Bronchial epithelial cell (primary cell): Measurements from ENCODE around the gene ARRDC2. TPM values are rescaled to one million over a fixed set of nuclear protein-coding genes. Genes with fewer than 3 reads are reported as not detected.

Source experiments
- total RNA-seq: library from RNA; depleted of rRNA; stranded (reverse); fragments of >200 nt; gene quantifications from 2 replicates; pipeline ENCODE4 v1.2.1, GENCODE V29; 2014

ARRDC2 gene
- total RNA-seq, 1 donor from 2014 or later = 6.1 TPM

Other genes with a start within 250 kb of the ARRDC2 start
- 11.6 and 27.4 TPM in 2 replicates for gene B3GNT3, start 213.0 kb upstream of the ARRDC2 start, total RNA-seq
- not detected in 2 replicates for gene INSL3, start 186.7 kb upstream of the ARRDC2 start, total RNA-seq
- gene JAK3, start 160.2 kb upstream of the ARRDC2 start, total RNA-seq = 0.26 TPM in 2 replicates
- gene RPL18A, start 148.3 kb upstream of the ARRDC2 start, total RNA-seq = 1,530 and 1,590 TPM in 2 replicates
- gene SLC5A5, start 136.2 kb upstream of the ARRDC2 start, total RNA-seq = under 0.01 and 0.13 TPM in 2 replicates
- 37.9 and 62.2 TPM in 2 replicates for gene CCDC124, start 75.2 kb upstream of the ARRDC2 start, total RNA-seq
- not detected in 2 replicates for gene KCNN1, start 41.1 kb upstream of the ARRDC2 start, total RNA-seq
- under 0.01 TPM in 1 of 2 replicates, not detected in the other for gene IL12RB1, start 78.8 kb downstream of the ARRDC2 start, total RNA-seq
- gene MAST3, start 89.6 kb downstream of the ARRDC2 start, total RNA-seq = 0.79 and 2.2 TPM in 2 replicates
- 2.6 and 4.0 TPM in 2 replicates for gene PIK3R2, start 145.0 kb downstream of the ARRDC2 start, total RNA-seq
- gene IFI30, start 165.6 kb downstream of the ARRDC2 start, total RNA-seq = 17.6 and 20.6 TPM in 2 replicates
- 8.7 and 9.5 TPM in 2 replicates for gene MPV17L2, start 185.0 kb downstream of the ARRDC2 start, total RNA-seq
- gene RAB3A, start 195.9 kb downstream of the ARRDC2 start, total RNA-seq = 0.53 and 1.0 TPM in 2 replicates
- gene PDE4C, start 218.3 kb downstream of the ARRDC2 start, total RNA-seq = 0.26 and 0.38 TPM in 2 replicates